Epithelial cell of proximal tubule (primary cell): ENCODE results near the gene DPEP3. TPM values are rescaled to one million over a fixed set of nuclear protein-coding genes. Genes with fewer than 3 reads are reported as not detected.

ENCODE experiments used
- DNase-seq: peaks from one replicate; pipeline ENCODE4 v3.0.0-alpha.2; 2011; ENCODE audit warnings: low read depth
- H3K4me3 ChIP-seq: 2 replicates; pipeline ENCODE4 v1.5.1; 2011; ENCODE audit warnings: low read depth, mild to moderate bottlenecking, low read length
- CTCF ChIP-seq: conservative IDR thresholded peaks from 2 replicates; pipeline ENCODE4 v1.5.1; 2012; ENCODE audit warnings: low read depth, mild to moderate bottlenecking, low read length
- total RNA-seq: library from RNA; depleted of rRNA; stranded (reverse); fragments of >200 nt; gene quantifications from 2 replicates; pipeline ENCODE4 v1.2.3, GENCODE V29; 2015

The DPEP3 gene
- total RNA-seq, 1 donor from 2014 or later: not detected

- DNase-seq: no peak
- no peak for TF ChIP-seq CTCF
- no peak overlapping the region for H3K4me3 ChIP-seq
Measured at GRCh38 chr16:67949645-67950044, 30.7 kb downstream of the DPEP3 start.

DNA sequence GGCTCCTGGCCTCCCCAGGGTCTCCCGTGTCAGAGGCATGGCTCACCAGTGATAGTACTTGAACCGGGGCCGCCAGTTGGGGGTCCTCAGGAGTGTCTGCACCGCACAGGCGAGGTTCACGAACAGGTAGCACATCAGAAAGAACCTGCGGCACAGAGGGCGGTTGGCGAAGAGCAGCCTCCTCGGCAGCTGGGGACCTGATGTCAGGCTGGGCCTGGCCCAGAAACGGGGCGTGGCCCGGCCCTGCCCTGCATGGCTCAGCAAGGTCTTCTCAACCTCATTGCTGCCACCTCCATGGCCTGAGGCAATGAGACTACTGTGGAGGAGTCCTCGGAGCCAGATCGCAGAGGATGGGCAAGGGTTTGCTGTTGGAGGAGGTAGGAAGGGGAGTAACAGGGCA, 32.3 kb downstream of the DPEP3 start:
- H3K4me3 ChIP-seq: no peak overlapping the region
- TF ChIP-seq CTCF: no peak
- no peak for DNase-seq

DNA sequence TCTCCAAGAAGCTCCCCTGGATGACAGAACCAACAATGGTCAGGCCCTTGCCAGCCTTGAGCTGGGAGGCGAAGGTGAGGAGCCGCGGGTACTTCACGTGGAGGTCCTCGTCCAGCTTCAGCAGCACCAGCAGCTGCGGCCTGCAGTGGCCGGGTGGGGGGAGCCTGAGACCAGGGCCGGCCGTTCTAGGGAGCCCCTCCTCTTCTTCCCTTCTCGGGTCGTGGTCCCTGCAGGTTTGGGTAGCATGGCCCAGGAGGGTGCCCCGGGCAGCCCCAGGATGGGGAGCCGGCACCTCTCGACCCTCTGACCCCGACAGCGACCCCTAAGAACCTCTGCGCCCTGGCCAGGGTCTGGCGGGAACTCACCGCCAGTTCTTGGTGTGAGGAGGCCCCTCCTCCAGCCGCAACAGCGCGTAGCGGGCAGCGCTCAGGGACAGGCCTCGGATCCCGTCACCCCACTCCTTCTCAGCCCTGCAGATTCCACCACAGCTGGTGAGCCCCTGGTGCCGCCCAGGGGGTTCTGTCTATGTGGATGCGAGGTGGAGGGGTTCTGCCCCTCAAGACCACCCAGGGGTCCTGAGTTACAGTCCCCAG, 33.2 kb downstream of the DPEP3 start:
- no peak for TF ChIP-seq CTCF
- H3K4me3 ChIP-seq: no peak overlapping the region
- no peak for DNase-seq

- H3K4me3 ChIP-seq: no peak overlapping the region
- no peak for DNase-seq
- no peak for TF ChIP-seq CTCF
Measured at GRCh38 chr16:67946128-67946569, 34.1 kb downstream of the DPEP3 start.

DNA sequence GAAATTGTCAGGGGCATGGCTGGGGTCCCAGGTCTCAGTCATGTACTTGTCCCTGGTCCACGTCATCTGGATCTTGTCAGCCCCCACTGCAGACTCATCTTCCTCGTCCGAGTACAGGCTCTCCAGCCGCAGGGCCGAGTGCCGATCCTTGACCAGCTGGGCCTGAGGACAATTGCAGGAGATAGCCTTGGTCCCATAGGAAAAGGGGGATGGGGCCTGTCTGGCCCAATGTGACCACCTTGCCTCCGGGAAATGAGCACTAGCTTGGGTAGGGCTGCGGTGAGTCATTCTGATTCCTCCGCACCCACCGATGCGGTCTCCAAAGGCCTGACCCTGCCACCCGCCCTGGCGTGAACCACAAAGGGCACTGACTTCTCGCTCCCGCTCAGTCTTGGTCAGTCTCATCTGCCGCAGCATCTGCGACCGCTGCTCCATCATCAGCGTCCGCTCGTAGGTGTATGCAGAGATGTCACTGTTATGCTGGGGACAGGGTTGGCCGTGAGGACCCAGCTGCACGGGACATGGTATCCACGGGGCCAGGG, 34.8 kb downstream of the DPEP3 start:
- DNase-seq: no peak
- TF ChIP-seq CTCF: no peak

GRCh38 chr16:67944690-67945391, 35.5 kb downstream of the DPEP3 start:
- no peak for TF ChIP-seq CTCF
- H3K4me3 ChIP-seq: no peak overlapping the region
- DNase-seq: no peak

More for the DNA sequence above, 34.8 kb downstream of the DPEP3 start:
- no peak overlapping the region for H3K4me3 ChIP-seq
